GM23248 (cell line): ENCODE results near the gene ZGLP1. TPM values are rescaled to one million over a fixed set of nuclear protein-coding genes. Genes with fewer than 3 reads are reported as not detected.

Experiments used
- DNase-seq: peaks from one replicate; pipeline ENCODE4 v3.0.0-alpha.2; 2015
- H2AFZ ChIP-seq: fragments of 200-600 bp; sonication (generic); 2 replicates; pipeline ENCODE4 v1.6.1; 2016; ENCODE audit warnings: antibody characterized with exemption
- H3F3A ChIP-seq: fragments of 200-600 bp; sonication (generic); 2 replicates; pipeline ENCODE4 v1.6.1; 2016; ENCODE audit warnings: mild to moderate bottlenecking, antibody characterized with exemption, mixed run types; ENCODE audit not compliant: insufficient read depth
- H3K27ac ChIP-seq: fragments of 200-600 bp; sonication (generic); 2 replicates; pipeline ENCODE4 v1.5.1; 2016; ENCODE audit warnings: mild to moderate bottlenecking
- H3K27me3 ChIP-seq: fragments of 200-600 bp; sonication (generic); replicated peaks from 2 replicates; pipeline ENCODE4 v1.6.1; 2016; ENCODE audit warnings: mild to moderate bottlenecking; ENCODE audit not compliant: insufficient read depth
- H3K36me3 ChIP-seq: fragments of 200-600 bp; sonication (generic); 2 replicates; pipeline ENCODE4 v1.6.1; 2016; ENCODE audit warnings: low read depth, mild to moderate bottlenecking
- H3K4me1 ChIP-seq: fragments of 200-600 bp; sonication (generic); 2 replicates; pipeline ENCODE4 v1.6.1; 2016; ENCODE audit warnings: mild to moderate bottlenecking; ENCODE audit not compliant: insufficient read depth
- H3K4me2 ChIP-seq: fragments of 200-600 bp; sonication (generic); one replicate; pipeline ENCODE4 v1.6.1; 2016; ENCODE audit warnings: mild to moderate bottlenecking; ENCODE audit not compliant: unreplicated experiment
- H3K4me3 ChIP-seq: fragments of 200-600 bp; sonication (generic); 2 replicates; pipeline ENCODE4 v1.5.1; 2016; ENCODE audit warnings: mild to moderate bottlenecking
- H3K79me2 ChIP-seq: fragments of 200-600 bp; sonication (generic); 2 replicates; pipeline ENCODE4 v1.6.1; 2016; ENCODE audit warnings: mild to moderate bottlenecking; ENCODE audit not compliant: insufficient read depth
- H3K9ac ChIP-seq: fragments of 200-600 bp; sonication (generic); 2 replicates; pipeline ENCODE4 v1.6.1; 2016; ENCODE audit warnings: mild to moderate bottlenecking
- H3K9me2 ChIP-seq: fragments of 200-600 bp; sonication (generic); 2 replicates; pipeline ENCODE4 v1.6.1; 2016; ENCODE audit warnings: mixed run types, mild to moderate bottlenecking, moderate library complexity; ENCODE audit not compliant: insufficient read depth
- H3K9me3 ChIP-seq: fragments of 200-600 bp; sonication (generic); one replicate; pipeline ENCODE4 v1.6.1; 2017; ENCODE audit warnings: low read depth
- H4K20me1 ChIP-seq: fragments of 200-600 bp; sonication (generic); 2 replicates; pipeline ENCODE4 v1.6.0; 2016; ENCODE audit not compliant: insufficient read depth
- EZH2 ChIP-seq: fragments of 200-600 bp; sonication (generic); IDR thresholded peaks from 2 replicates; pipeline ENCODE4 v1.6.1; 2018; ENCODE audit warnings: antibody characterized with exemption, mild to moderate bottlenecking; ENCODE audit not compliant: insufficient read depth, poor library complexity, severe bottlenecking
- EZH2phosphoT487 ChIP-seq: fragments of 200-600 bp; sonication (generic); IDR thresholded peaks from 2 replicates; pipeline ENCODE4 v1.6.1; 2018; ENCODE audit warnings: antibody characterized with exemption, moderate library complexity, mild to moderate bottlenecking, low read depth; ENCODE audit not compliant: insufficient read depth
- WGBS, 2 experiments: methylation state at CpG; one replicate each; pipeline ENCODE4 v1.1.6; 2015 to 2017; ENCODE audit warnings: low lambda C conversion rate in 2 of 2, low coverage in 1 of 2; ENCODE audit errors: missing lambda C conversion rate in 2 of 2; 5-methylcytosine and 5-hydroxymethylcytosine counted together
- in situ Hi-C: fragments of 300-500 bp; cut with MboI; formaldehyde crosslinking; loops from 2 replicates; pipeline ENCODE4 v1.15.0; 2020
- polyA plus RNA-seq: library from polyadenylated mRNA; unstranded; fragments of >200 nt; fragmentation: Nextera tagmentation; extraction: Ambion mirVana; gene quantifications from 2 replicates; pipeline ENCODE4 v1.2.1, GENCODE V29; 2016
- total RNA-seq: library from RNA; depleted of rRNA; stranded (reverse); fragments of >200 nt; shearing (Covaris generic); gene quantifications from 2 replicates; pipeline ENCODE4 v1.2.3, GENCODE V29; 2014

ZGLP1 gene
- total and polyA plus RNA-seq, 2 experiments from 2014 or later: 1.8 to 2.5 TPM

- Histone ChIP-seq H3K9ac (peak overlapping the region; percentile 47; the same call in 1 of the 2 replicates), H3K9me3 (no peaks in the 10 kb centered on the region), H3K79me2 (no peaks in the 10 kb centered on the region), H3K4me2 (peak overlapping the region; percentile 71), H3K9me2 (no peaks in the 10 kb centered on the region), H3K27me3 (no peaks in the 10 kb centered on the region), H3K4me3 (0 out of 2 replicates have a peak overlapping the region, but pooled peaks have one; percentile 18), H2AFZ (peak overlapping the region; percentile 75), H4K20me1 (no peaks in the 10 kb centered on the region), H3F3A (peaks cover 3% of the 10 kb centered on the region; the same call in 1 of the 2 replicates), H3K27ac (peak overlapping the region; percentile 47), H3K36me3 (no peaks in the 10 kb centered on the region), H3K4me1 (peaks cover 27% of the 10 kb centered on the region)
- no peak for TF ChIP-seq EZH2phosphoT487
- no peak for TF ChIP-seq EZH2
- DNase-seq: peak; percentile 87
- WGBS, 2 experiments: 78 to 83% methylated on average over 16 to 17 of the region's 17 CpGs
- in situ Hi-C loops: no loop called here
Observed at GRCh38 chr19:10305139-10305806, 4.3 kb downstream of the ZGLP1 start.

- Histone ChIP-seq H3K79me2 (no peaks in the 10 kb centered on the region), H3K9me2 (no peaks in the 10 kb centered on the region), H3K27ac (no peak overlapping the region), H3K4me3 (no peak overlapping the region), H2AFZ (no peak overlapping the region; the same call in 1 of the 2 replicates), H3F3A (peaks cover 3% of the 10 kb centered on the region; the same call in 1 of the 2 replicates), H3K36me3 (no peaks in the 10 kb centered on the region), H3K27me3 (no peaks in the 10 kb centered on the region), H3K4me1 (peaks cover 14% of the 10 kb centered on the region), H3K9me3 (no peaks in the 10 kb centered on the region), H4K20me1 (no peaks in the 10 kb centered on the region), H3K4me2 (no peak overlapping the region), H3K9ac (no peak overlapping the region)
- TF ChIP-seq EZH2phosphoT487 (no peak), EZH2 (no peak)
- 48 to 50% methylated on average over 13 to 14 of the region's 14 CpGs for WGBS, 2 experiments
- in situ Hi-C loops: no loop called here
- DNase-seq: no peak
Observed at GRCh38 chr19:10299545-10300458, 9.8 kb downstream of the ZGLP1 start.

GRCh38 chr19:10295847-10296591, 13.6 kb downstream of the ZGLP1 start:
- Histone ChIP-seq H3K4me3 (peak overlapping the region; percentile 41), H4K20me1 (no peaks in the 10 kb centered on the region), H3K9me3 (no peaks in the 10 kb centered on the region), H3K27ac (no peak overlapping the region), H3K27me3 (no peaks in the 10 kb centered on the region), H3K4me1 (no peaks in the 10 kb centered on the region; the same call in 1 of the 2 replicates), H3F3A (no peaks in the 10 kb centered on the region), H3K36me3 (no peaks in the 10 kb centered on the region), H3K79me2 (no peaks in the 10 kb centered on the region), H3K9me2 (no peaks in the 10 kb centered on the region), H3K4me2 (peak overlapping the region; percentile 45), H3K9ac (no peak overlapping the region), H2AFZ (no peak overlapping the region)
- TF ChIP-seq EZH2 (no peak), EZH2phosphoT487 (no peak)
- WGBS, 2 experiments: 15 to 23% methylated on average over 37 to 50 of the region's 58 CpGs
- in situ Hi-C loops: no loop called here
- DNase-seq: peak; percentile 18

GRCh38 chr19:10295305-10295846, 14.2 kb downstream of the ZGLP1 start:
- no peaks in the 10 kb centered on the region for H3K79me2 ChIP-seq
- H3K9ac ChIP-seq: no peak overlapping the region
- DNase-seq: peak; percentile 46
- no peaks in the 10 kb centered on the region for H3F3A ChIP-seq
- no peaks in the 10 kb centered on the region for H3K9me3 ChIP-seq
- H3K27ac ChIP-seq: no peak overlapping the region
- no peaks in the 10 kb centered on the region for H3K36me3 ChIP-seq
- 17 to 18% methylated on average over 30 to 48 of the region's 48 CpGs for WGBS, 2 experiments
- H3K4me2 ChIP-seq: peak overlapping the region; percentile 45
- no peaks in the 10 kb centered on the region for H4K20me1 ChIP-seq
- H3K4me1 ChIP-seq: no peaks in the 10 kb centered on the region; the same call in 1 of the 2 replicates
- H3K4me3 ChIP-seq: peak overlapping the region; percentile 41
- TF ChIP-seq EZH2phosphoT487 (no peak), EZH2 (no peak)
- no peaks in the 10 kb centered on the region for H3K9me2 ChIP-seq
- no peak overlapping the region for H2AFZ ChIP-seq
- in situ Hi-C loops: no loop called here
- H3K27me3 ChIP-seq: no peaks in the 10 kb centered on the region
